HG03159 (cell line): ENCODE results near the gene LCORL.

Experiments used
- ATAC-seq: cut with Tn5 transposase; IDR thresholded peaks from one replicate; pipeline ENCODE4 v1.9.1; 2021; ENCODE audit warnings: mild to moderate bottlenecking, moderate library complexity; ENCODE audit not compliant: unreplicated experiment

The LCORL gene

DNA sequence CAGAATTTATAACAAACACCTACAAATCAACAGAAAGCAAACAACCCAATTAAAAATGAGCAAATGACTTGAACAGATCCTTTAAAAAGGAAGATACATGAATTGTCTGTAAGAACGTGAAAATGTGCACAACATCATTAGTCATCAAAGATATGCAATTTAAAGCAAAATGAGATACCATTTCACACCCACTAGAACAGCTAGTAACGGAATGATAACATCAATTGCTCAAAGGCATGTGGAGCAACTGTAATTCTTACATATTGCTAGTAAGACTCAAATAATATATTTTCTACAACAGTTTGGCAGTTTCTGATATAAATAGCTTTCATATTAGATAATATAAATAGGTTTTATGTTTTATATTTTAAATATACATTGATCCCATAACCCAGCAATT, 82.5 kb downstream of the LCORL start:
- ATAC-seq = no peak

DNA sequence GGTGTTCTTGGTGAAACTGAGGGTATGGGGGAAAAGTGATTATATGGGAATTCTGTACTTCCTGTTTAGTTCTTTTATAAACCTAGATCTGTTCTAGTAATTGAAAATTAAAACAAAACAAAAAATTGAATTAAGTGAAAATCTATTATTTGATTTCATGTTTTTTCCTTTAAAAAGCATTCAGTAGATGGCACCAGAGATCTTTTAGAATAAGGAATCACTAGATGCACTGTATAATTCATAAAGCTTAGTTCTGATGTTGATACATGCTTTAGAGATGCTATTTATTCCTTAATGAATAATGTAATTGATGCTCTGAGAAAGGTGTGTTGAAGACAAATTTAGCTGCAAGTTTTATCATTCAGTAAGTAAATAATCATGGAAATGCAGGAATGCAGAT, 87.3 kb downstream of the LCORL start:
- no peak for ATAC-seq

DNA sequence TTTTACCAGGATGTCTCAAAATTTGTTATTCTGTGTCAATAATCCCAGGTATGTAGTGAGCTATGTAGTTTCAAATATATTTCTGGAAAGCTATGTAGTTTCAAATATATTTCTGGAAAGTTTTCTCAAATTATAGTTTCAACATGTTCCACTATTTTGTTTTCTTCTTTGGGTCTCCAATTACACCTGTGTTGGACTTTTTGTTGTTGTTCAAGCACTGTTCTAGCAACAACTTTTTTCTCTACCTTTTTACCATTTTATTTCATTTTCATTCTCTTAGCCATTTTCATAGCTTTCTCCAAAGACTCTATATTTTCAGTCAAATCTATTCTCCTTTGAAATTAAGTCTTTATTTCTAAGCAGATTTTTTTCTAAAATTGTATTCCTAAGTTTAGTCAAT, 88.4 kb downstream of the LCORL start:
- no peak for ATAC-seq

DNA sequence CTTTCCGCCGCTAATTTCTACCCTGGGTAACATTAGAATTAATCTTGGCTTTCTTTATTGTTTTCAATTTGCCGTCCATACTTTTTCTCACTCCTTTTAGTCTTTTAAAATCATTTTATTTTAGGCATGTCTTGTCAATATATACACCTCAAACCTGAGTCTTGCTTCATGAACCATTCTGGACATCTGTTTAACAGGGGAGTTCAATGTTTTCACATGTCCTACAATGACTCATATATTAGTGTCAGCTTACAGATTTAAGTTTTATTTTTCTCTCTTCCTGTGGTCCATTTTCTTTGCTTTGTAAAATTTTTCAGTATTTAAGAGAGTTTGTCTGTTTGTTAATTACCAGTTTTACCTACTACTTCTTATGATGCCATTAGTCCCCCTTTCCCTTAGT, 89.5 kb downstream of the LCORL start:
- no peak for ATAC-seq

DNA sequence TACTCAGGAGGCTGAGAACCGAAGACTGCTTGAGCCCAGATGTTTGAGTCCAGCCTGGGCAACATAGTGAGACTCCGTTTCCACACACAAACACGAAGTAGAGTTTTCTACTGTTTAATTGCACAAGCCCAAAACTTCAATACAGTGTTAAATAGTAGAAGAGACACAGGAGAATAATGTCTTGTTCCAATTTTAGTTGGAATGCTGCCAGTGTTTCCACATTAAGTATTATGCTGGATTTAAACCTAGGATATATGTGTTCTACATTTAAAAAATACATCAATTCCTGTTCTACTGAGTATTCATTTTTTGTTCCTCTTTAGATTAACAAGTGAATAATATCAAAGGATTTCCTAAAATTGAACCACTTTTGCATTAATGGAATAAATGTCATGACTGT, 91.3 kb downstream of the LCORL start:
- ATAC-seq = no peak

DNA sequence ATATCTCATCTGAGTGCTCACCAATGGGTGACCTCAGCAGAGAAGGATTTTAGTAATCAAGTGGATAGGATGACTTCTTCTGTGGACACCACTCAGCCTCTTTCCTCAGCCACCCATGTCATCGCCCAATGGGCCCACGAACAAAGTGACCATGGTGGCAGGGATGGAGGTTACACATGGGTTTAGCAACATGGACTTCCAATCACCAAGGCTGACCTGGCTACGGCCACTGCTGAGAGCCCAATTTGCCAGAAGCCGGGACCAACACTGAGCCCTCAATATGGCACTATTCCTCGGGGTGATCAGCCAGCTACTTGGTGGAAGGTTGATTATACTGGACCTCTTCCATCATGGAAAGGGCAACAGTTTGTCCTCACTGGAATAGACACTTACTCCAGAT, 97.4 kb downstream of the LCORL start:
- ATAC-seq = no peak

DNA sequence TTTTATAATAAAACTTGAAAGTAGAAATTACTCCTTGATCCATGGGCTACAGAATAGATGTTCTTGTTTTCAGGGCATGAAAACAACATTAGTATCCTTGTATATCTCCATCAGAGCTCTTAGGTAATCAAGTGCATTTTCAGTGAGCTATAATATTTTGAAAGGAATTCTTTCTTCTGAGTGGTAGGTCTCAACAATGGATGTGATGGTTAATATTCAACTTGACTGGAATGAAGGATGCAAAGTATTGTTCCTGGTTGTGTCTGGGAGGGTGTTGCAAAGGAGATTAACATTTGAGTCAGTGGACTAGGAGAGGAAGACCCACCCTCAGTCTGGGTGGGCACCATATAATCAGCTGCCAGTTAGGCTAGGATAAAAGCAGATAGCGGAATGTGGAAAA, 100.1 kb downstream of the LCORL start:
- no peak for ATAC-seq

DNA sequence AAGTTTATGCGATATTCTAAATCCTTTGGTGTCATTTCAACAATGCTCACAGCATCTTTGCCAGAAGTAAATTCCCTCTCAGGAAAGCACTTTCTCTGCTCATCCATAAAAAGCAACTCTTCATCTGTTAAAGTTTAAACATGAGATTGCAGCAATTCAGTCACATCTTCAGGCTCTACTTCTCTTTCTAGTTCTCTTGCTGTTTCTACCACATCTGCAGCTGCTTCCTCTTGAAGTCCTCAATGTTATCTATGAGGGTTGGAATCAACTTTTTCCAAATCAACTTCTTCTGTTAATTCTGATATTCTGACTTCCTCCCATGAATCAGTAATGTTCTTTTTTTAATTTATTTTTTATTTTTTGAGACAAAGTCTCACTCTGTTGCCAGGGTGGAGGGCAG, 100.9 kb downstream of the LCORL start:
- no peak for ATAC-seq

DNA sequence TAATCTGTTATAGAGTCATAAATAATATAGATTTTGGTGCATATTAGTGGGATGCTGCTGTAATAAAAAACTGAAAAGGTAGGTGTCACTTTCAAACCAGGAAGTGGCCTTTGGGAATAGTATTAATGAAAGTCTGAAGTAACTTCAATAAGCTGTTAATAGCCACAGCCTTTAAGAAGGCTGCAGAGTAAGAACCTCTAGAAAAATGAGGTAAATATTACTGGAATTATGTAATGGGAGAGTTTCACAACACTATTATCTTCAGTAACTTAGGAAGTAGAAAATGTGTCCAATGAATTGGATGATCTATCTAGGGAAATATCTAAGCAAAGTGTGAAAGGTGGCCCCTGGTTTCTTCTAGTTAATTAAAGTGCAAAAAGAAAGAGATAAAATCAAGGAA, 106.1 kb downstream of the LCORL start:
- no peak for ATAC-seq

DNA sequence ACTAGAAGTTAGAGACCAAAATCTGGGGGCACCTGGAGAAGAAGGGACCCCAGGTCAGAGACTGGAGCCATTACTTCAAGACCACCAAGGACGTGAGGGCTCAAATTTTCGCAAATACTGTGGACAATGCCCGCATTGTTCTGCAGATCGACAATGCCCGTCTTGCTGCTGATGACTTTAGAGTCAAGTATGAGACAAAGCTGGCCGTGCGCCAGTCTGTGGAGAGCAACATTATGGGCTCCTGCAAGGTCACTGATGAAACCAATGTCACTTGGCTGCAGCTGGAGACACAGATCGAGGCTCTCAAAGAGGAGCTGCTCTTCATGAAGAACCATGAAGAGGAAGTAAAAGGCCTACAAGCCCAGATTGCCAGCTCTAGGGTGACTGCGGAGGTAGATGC, 109.5 kb downstream of the LCORL start:
- ATAC-seq = no peak

DNA sequence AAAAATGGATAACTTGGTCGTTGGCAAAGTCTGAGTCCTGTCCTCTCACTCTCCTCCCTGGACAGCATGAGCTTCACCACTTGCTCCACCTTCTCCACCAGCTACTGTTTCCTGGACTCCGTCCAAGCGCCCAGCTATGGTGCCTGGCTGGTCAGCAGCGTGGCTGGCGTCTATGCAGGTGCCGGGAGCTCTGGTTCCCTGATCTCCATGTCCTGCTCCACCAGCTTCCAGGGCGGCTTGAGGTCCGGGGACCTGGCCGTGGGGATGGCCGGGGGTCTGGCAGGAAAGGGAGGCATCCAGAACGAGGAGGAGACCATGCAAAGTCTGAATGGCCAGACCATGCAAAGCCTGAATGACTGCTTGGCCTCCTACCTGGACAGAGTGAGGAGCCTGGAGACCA, 109.9 kb downstream of the LCORL start:
- no peak for ATAC-seq

DNA sequence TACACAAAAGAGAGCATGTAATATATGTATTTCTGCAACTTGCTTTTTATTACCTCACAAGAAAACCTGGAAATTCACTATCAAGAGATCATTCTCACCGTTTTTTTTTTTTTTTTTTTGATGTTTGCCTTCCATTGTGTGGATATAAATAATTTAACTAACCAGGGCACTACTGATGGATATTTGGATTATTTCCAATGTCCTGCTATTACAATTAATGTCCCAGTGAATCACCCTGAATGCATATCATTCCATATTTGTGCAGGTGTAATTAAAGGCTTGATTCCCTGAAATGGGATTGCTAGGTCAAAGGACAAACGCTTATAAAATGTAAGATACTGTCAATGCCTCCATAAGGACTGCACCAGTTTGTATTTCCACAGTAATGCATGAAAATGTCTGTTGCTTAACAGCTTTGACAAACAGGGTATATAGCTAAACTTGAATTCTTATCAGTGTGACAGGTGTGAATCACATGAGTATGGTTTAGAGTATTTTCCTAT, 123.0 kb downstream of the LCORL start:
- no peak for ATAC-seq

DNA sequence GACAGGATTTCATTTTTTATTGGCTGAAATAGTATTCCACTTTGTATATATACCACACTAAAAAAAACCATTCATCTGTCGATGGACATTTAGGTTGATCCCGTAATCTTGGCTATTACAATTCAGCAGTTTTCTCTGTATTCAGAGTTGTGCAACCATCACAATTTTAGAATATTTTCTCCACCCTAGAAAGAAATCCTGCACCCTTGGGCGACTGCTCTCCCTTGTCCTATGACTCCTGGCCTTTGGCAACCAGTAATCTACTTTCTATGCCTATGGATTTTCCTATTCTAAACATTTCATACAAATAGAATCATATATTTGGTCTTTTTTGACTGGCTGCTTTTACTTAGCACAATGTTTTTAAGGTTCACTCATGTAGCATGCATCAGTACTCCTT, 126.1 kb downstream of the LCORL start:
- no peak for ATAC-seq

DNA sequence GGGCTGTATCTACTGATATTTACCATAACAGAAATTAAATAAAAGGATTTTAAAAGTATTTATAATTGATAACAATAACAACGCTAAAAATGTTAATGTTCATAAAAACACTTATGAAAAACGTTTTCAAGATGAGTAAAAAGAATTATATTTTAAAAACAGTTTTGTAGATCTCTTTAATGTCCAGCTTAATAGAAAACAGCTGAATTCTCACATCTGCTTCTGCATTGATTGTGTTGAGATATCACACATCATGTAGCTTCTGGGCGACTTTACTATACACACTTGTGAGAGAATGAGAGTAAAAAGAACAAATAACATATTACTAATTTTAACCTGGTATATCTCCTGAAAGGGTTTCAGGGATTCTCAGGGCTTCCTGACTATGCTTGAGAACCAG, 127.1 kb downstream of the LCORL start:
- ATAC-seq = no peak

DNA sequence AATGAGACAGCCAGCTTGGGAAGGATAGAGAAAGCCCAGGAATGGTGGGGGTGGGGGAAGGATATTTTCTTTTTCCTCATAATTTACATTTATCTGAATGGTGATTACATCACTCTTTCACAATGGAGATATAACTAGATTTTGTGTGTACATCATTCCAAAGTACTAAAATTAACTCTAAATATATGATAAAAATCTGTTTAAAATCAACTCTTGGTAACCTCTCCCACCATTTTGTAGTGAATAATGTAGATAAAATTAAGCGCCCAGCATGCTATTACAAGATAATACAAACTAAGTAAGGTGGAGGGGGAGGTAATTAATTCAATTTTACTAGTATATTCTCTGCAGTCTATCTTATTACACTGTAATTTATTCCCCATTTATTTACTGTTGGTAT, 131.9 kb downstream of the LCORL start:
- no peak for ATAC-seq

DNA sequence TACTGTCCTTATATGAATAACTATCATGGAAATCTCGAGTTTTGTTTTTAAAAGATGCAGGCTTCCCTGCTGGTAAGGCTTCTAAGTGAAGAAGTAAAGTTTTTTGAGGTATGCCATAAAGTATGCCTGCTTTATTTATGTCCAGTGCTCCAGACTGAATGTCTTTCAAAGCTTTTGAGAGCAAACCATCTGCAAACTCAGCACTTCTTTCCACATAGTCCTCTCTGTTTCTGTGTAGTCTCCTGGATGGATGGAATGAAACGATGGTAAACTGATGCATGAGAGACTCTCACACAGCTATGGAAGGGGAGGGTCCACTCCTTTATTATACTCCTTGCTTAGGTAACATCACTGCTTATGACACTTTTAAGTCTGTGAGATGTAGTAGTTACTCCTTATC, 137.0 kb downstream of the LCORL start:
- no peak for ATAC-seq

DNA sequence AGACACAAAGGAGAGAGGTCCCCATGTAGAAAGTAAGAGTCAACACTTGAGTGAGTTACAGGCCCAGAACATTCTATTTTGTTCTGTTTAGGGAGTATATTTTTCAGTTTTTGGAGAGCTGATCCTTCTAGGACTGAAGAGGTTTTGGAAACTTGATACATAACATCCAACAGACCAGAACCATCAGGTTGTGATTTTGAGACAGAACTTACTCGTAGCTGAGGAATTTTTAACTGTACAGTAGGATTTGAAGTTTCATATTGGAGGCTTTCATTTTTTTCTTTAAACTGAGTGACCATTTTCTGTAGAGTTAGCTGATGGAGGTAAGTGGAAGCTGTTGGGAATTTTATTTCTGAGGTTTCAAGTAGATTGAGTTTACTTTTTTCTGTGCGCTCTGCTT, 137.5 kb downstream of the LCORL start:
- ATAC-seq = no peak

DNA sequence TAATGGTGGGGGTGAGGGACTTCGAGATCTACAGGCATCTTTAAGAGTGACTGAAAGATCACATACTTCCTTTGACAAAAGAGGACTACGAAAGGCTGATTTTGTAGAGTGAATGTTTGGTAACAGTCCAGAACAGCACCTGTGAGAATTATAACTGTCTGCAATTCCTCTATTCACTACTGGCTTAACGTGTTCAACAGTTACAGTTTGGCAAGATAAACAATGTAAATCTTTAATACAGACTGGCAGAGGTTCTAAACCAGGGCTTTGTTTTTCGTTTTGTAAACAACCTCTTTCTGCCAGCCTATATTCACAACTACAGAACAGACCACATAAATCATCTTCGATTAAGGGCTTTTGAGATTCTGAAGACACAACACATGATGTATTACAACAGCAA, 143.9 kb downstream of the LCORL start:
- no peak for ATAC-seq

DNA sequence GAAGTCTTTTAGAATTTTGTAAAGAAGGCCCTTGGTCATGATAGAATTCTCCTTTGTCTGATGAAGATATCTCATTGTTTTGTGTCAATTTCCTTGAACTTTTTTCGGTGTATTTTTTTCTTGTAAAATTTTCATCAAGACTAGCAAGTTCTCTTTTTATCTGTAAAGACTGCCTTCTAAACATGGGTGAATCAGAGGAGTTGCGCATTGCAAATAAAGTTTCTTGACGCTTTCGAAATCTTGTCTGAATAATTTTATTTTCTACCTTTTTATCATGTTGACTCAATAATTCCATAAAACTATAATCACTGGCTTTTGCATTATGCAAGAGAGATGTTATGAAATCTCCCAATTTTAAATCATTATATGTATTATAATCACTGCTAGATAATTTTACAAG, 144.6 kb downstream of the LCORL start:
- ATAC-seq = no peak

DNA sequence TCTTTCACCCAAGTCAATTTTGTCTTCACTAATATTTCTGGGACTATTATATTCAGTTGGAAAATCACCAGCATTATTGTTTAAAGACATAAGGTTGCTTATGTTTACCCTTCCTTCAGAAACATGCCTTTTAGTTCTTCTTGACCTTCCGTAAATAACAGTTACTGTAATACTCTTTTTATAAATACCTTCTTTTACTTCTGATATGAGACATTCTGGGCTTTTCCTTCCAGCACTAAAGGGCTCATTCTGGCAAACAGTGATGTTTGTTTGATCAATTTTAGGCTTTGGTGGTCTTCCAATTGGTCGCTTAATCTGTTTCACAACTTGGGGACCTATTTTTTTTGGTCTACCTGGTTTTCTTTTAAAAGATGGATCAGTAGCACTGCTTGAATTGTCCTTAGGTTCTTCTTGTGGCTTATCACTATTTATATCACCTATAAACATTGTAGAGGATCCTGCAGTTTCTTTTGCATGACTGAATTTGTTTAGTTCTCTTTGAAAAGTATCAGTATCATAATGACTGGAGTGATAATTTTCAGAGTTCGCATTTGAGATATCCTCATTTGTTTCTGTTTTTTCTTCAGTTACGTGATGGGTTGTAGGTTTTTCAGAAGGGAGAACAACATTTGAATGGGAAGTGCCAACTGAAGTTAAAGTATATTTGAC, 146.0 kb downstream of the LCORL start:
- peak; percentile 94 for ATAC-seq

DNA sequence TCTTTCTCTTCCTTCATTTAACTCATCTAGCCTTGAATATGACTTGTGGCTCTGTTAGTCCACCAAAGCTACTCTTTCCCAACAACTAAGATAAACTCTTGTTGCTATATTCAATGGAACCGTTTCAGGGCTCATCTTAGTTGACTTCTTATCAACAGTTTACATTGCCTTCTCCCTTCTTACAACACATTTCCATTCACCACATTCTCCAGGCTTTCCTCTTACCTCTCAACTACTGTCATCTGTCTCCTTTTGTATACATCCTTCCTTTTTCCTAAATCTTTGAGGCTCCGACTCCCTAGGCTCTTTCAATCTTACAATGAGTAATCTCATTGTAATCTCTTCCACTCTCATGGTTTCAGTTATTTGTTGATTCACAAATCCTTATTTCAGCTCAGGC, 152.2 kb downstream of the LCORL start:
- ATAC-seq = no peak

DNA sequence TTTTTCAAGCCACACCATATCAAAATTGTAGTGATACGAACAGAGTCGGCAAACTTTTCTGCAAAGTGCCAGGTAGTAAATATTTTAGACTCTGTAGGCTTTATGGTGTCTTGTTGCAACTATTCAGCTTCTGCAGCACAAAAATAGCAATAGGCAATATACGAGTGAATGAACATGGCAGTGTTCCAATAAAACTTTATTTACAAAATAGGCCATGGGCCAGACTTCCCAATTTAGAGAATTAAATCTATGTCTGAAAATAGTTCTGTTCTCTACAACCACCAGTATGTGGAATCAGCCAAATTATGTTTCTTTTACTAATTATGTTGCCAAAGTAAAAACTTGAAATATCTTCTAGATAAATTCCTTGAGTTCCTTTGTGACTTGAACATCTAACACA, 154.3 kb downstream of the LCORL start:
- no peak for ATAC-seq

DNA sequence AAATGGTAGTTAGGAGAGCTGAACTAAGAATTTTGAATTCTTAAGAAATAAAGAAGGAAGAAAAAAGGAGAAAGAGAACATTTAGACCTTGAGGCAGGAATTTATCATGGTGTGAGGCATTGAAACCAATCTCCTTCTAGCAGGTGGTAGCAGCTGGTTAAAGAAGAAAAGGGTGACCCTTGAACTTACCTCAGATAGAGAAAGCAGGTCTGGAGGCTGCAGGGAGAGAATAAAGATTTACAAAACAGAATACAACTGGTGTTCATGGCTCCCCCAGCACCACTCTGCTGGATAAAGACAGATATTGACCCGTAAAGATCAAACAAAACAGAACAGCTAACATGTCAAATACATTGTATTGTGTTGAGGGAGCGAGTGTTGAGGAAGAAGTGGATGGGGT, 154.7 kb downstream of the LCORL start:
- no peak for ATAC-seq
